H1 (cell line): ENCODE data around the gene PDZRN3. TPM values are rescaled to one million over a fixed set of nuclear protein-coding genes. Genes with fewer than 3 reads are reported as not detected.

Experiments used
- CTCF ChIA-PET: fragments of 300-600 bp; sonication (Branson Sonifier 250); formaldehyde crosslinking; loops from one replicate; lab custom pipeline; 2021; ENCODE audit not compliant: partially characterized antibody; lab: Charles Lee
- POLR2A ChIA-PET: fragments of 300-600 bp; sonication (Branson Sonifier 250); formaldehyde crosslinking; loops from one replicate; lab custom pipeline; 2021; ENCODE audit warnings: inconsistent platforms; ENCODE audit not compliant: partially characterized antibody; lab: Charles Lee
- DNase-seq, 2 experiments: peaks; one replicate each; pipeline versions ENCODE4 v3.0.0 to v3.0.0-alpha.2; 2010 to 2022; ENCODE audit warnings: low spot score in 2 of 2, low read depth in 1 of 2, mixed read lengths in 1 of 2
- FAIRE-seq: peaks from 2 replicates; lab custom pipeline; 2011; peaks lifted over from hg19 to GRCh38; lab: Jason Lieb, UNC
- H2AFZ ChIP-seq: 2 replicates; pipeline ENCODE4 v1.8.1; 2012; ENCODE audit warnings: low read length, inconsistent platforms
- H2AK5ac ChIP-seq: 2 replicates; pipeline ENCODE4 v1.6.1; 2013; ENCODE audit warnings: low read depth, low read length
- H2BK120ac ChIP-seq: replicated peaks from 2 replicates; pipeline ENCODE3; 2013; ENCODE audit warnings: low read depth, low read length, inconsistent platforms
- H2BK12ac ChIP-seq: 2 replicates; pipeline ENCODE4 v1.6.1; 2013; ENCODE audit warnings: low read depth, low read length
- H2BK15ac ChIP-seq: 2 replicates; pipeline ENCODE4 v1.6.1; 2013; ENCODE audit warnings: low read length
- H2BK20ac ChIP-seq: 2 replicates; pipeline ENCODE4 v1.6.1; 2013; ENCODE audit warnings: low read length
- H2BK5ac ChIP-seq: 2 replicates; pipeline ENCODE4 v1.6.1; 2013; ENCODE audit warnings: low read depth, low read length
- H3K14ac ChIP-seq: 2 replicates; pipeline ENCODE4 v1.6.1; 2013; ENCODE audit warnings: inconsistent platforms; ENCODE audit not compliant: insufficient read length
- H3K18ac ChIP-seq: 2 replicates; pipeline ENCODE4 v1.6.1; 2013; ENCODE audit warnings: low read length; ENCODE audit errors: extremely low read depth
- H3K23ac ChIP-seq: 2 replicates; pipeline ENCODE4 v1.6.1; 2013; ENCODE audit warnings: inconsistent platforms; ENCODE audit not compliant: insufficient read length
- H3K23me2 ChIP-seq: 2 replicates; pipeline ENCODE4 v1.6.1; 2013; ENCODE audit warnings: low read depth, low read length
- H3K27ac ChIP-seq: 2 replicates; pipeline ENCODE4 v1.6.1; 2011; ENCODE audit warnings: low read depth, low read length, inconsistent platforms
- H3K27me3 ChIP-seq, 4 experiments: replicated peaks in 1 of 4; 1 replicate in 1 of 4; 2 replicates in 3 of 4; pipeline versions ENCODE4 v1.6.1 to v1.8.1; 2011 to 2013; ENCODE audit warnings: low read length in 3 of 4, mild to moderate bottlenecking in 3 of 4, inconsistent platforms in 2 of 4, mixed read lengths in 2 of 4, moderate library complexity in 1 of 4; ENCODE audit not compliant: control insufficient read depth in 3 of 4, insufficient read depth in 3 of 4; ENCODE audit errors: extremely low read depth in 1 of 4
- H3K36me3 ChIP-seq, 4 experiments: 2 replicates each; pipeline versions ENCODE4 v1.6.1 to v1.8.1; 2011 to 2013; ENCODE audit warnings: mild to moderate bottlenecking in 4 of 4, low read length in 3 of 4, moderate library complexity in 2 of 4, control low read depth in 1 of 4, inconsistent platforms in 1 of 4; ENCODE audit not compliant: insufficient read depth in 4 of 4, control insufficient read depth in 2 of 4
- H3K4ac ChIP-seq: replicated peaks from 2 replicates; pipeline ENCODE3; 2013; ENCODE audit warnings: low read length, low read depth, mixed read lengths, inconsistent platforms; ENCODE audit not compliant: insufficient read length
- H3K4me1 ChIP-seq, 4 experiments: replicated peaks in 1 of 4; 1 replicate in 1 of 4; 2 replicates in 3 of 4; pipeline versions ENCODE4 v1.6.1 to v1.8.1; 2011 to 2013; ENCODE audit warnings: low read length in 3 of 4, inconsistent platforms in 2 of 4, mixed read lengths in 1 of 4; ENCODE audit not compliant: insufficient read depth in 4 of 4, control insufficient read depth in 3 of 4
- H3K4me2 ChIP-seq, 2 experiments: 2 replicates each; pipeline versions ENCODE4 v1.6.1 to v1.8.1; 2011 to 2013; ENCODE audit warnings: low read depth in 2 of 2, low read length in 2 of 2, control low read depth in 1 of 2, inconsistent platforms in 1 of 2, mild to moderate bottlenecking in 1 of 2; ENCODE audit not compliant: insufficient read depth in 1 of 2
- H3K4me3 ChIP-seq, 4 experiments: fragments of 200-600, 300-600 bp in 1 of 4; sonication (generic), shearing (Covaris generic), sonication (Bioruptor Twin) in 1 of 4; 2 replicates each; pipeline versions ENCODE4 v1.5.1 to v1.8.1; 2011 to 2016; ENCODE audit warnings: low read length in 4 of 4, low read depth in 3 of 4, control low read depth in 2 of 4, inconsistent platforms in 2 of 4, mild to moderate bottlenecking in 2 of 4, mixed read lengths in 1 of 4, moderate library complexity in 1 of 4; ENCODE audit not compliant: insufficient read depth in 2 of 4; ENCODE audit errors: extremely low read depth in 1 of 4
- H3K56ac ChIP-seq: replicated peaks from 2 replicates; pipeline ENCODE3; 2013; ENCODE audit warnings: low read depth, mild to moderate bottlenecking, mixed read lengths, low read length, inconsistent platforms; ENCODE audit not compliant: insufficient read length
- H3K79me1 ChIP-seq: 2 replicates; pipeline ENCODE4 v1.6.1; 2013; ENCODE audit warnings: low read depth, low read length, control low read depth
- H3K79me2 ChIP-seq, 2 experiments: 2 replicates each; pipeline versions ENCODE4 v1.6.1 to v1.8.1; 2012 to 2013; ENCODE audit warnings: low read length in 2 of 2, mild to moderate bottlenecking in 2 of 2, inconsistent platforms in 1 of 2; ENCODE audit not compliant: insufficient read depth in 2 of 2, control insufficient read depth in 1 of 2
- H3K9ac ChIP-seq, 4 experiments: replicated peaks in 1 of 4; 1 replicate in 1 of 4; 2 replicates in 3 of 4; pipeline versions ENCODE4 v1.6.1 to v1.8.1; 2011 to 2013; ENCODE audit warnings: low read depth in 3 of 4, low read length in 3 of 4, control low read depth in 2 of 4, mild to moderate bottlenecking in 2 of 4, moderate library complexity in 2 of 4, inconsistent platforms in 1 of 4; ENCODE audit errors: extremely low read depth in 1 of 4
- H3K9me3 ChIP-seq, 2 experiments: 2 replicates each; pipeline versions ENCODE4 v1.6.1 to v1.8.1; 2012 to 2013; ENCODE audit warnings: mild to moderate bottlenecking in 2 of 2, moderate library complexity in 2 of 2, control low read depth in 1 of 2, inconsistent platforms in 1 of 2, low read depth in 1 of 2, low read length in 1 of 2, mixed read lengths in 1 of 2; ENCODE audit not compliant: insufficient read depth in 2 of 2
- H4K20me1 ChIP-seq, 2 experiments: replicated peaks in 1 of 2; 2 replicates each; pipeline versions ENCODE3 to v1.8.1; 2011 to 2013; ENCODE audit warnings: inconsistent platforms in 2 of 2, low read length in 2 of 2, mild to moderate bottlenecking in 1 of 2; ENCODE audit not compliant: insufficient read depth in 2 of 2, control insufficient read depth in 1 of 2
- H4K5ac ChIP-seq: 2 replicates; pipeline ENCODE4 v1.6.1; 2013; ENCODE audit warnings: low read length, low read depth, mixed read lengths, inconsistent platforms; ENCODE audit not compliant: insufficient read length
- H4K8ac ChIP-seq: 2 replicates; pipeline ENCODE4 v1.8.0; 2013; ENCODE audit warnings: mild to moderate bottlenecking, moderate library complexity, low read length, inconsistent platforms; ENCODE audit not compliant: insufficient read depth; ENCODE audit errors: extremely low read depth
- H4K91ac ChIP-seq: replicated peaks from 2 replicates; pipeline ENCODE3; 2013; ENCODE audit warnings: low read length, mixed read lengths, inconsistent platforms; ENCODE audit not compliant: insufficient read length
- CBX8 ChIP-seq: fragments of 300-800, 300-1000 bp; sonication (generic); IDR thresholded peaks from 2 replicates; pipeline ENCODE4 v1.7.1; 2016; ENCODE audit warnings: low read depth, low read length, borderline replicate concordance
- POLR2A ChIP-seq, 2 experiments: IDR thresholded peaks; 1 replicate in 1 of 2; 2 replicates in 1 of 2; pipeline ENCODE4 v1.6.1; 2011; ENCODE audit warnings: low read depth in 2 of 2, low read length in 2 of 2, mild to moderate bottlenecking in 2 of 2; ENCODE audit errors: control extremely low read depth in 1 of 2
- WGBS, 2 experiments: shearing (Covaris generic) in 1 of 2; methylation state at CpG; one replicate each; pipeline versions ENCODE4 v1.1.6 to v1.1.7; 2013 to 2015; ENCODE audit warnings: low lambda C conversion rate in 2 of 2, mixed read lengths in 2 of 2, inconsistent platforms in 1 of 2, low coverage in 1 of 2, missing lambda C conversion rate in 1 of 2; ENCODE audit not compliant: insufficient replicate concordance in 2 of 2, insufficient coverage in 1 of 2, insufficient read length in 1 of 2; ENCODE audit errors: extremely low coverage in 1 of 2, missing lambda C conversion rate in 1 of 2; 5-methylcytosine and 5-hydroxymethylcytosine counted together
- polyA plus RNA-seq, 7 experiments: library from polyadenylated mRNA; depleted of rRNA in 3 of 7; stranded (reverse) in 5 of 7; unstranded in 2 of 7; fragments of >200 nt in 5 of 7; fragments of 200-250 nt in 2 of 7; gene quantifications; 1 replicate in 5 of 7; 2 replicates in 1 of 7; 4 replicates in 1 of 7; pipeline versions ENCODE4 v1.2.1 to v1.2.3, GENCODE V29; 2011 to 2013; ENCODE audit warnings: missing spikeins in 2 of 7, mixed read lengths in 2 of 7
- total RNA-seq: library from RNA; stranded (reverse); fragmentation: NEBNext Ultra II Directional; extraction: Animal tissue kit (Norgen Biotek cat#: 25700); gene quantifications from 2 replicates; pipeline ENCODE4 v1.2.1, GENCODE V29; 2021
- TF ChIP-seq, protein P1 (sequence below): IDR thresholded peaks from 2 replicates; pipeline ENCODE4 v1.6.1; 2012; ENCODE audit warnings: low read length, inconsistent platforms

PDZRN3 gene
- total and polyA plus RNA-seq, 2 of the 8 experiments (the other 6 are each of a cell fraction or from before 2014, with no cell fraction given): 4.2 to 20.5 TPM

- H3K4ac ChIP-seq: no peak overlapping the region
- H3K9ac ChIP-seq: no peak overlapping the region
- 90% methylated on average over 7 of the region's 7 CpGs; no CpG with 5 or more reads in 1 of the 2 experiments for WGBS, 2 experiments
- H3K36me3 ChIP-seq: no peaks in the 10 kb centered on the region
- H4K8ac ChIP-seq: peak overlapping the region; percentile 26; the same call in 1 of the 2 replicates
- no peak overlapping the region for H3K4me3 ChIP-seq
- no peak overlapping the region for H4K5ac ChIP-seq
- no peak overlapping the region for H3K23ac ChIP-seq
- H2AK5ac ChIP-seq: no peak overlapping the region
- no peak overlapping the region for H2BK5ac ChIP-seq
- H2AFZ ChIP-seq: no peak overlapping the region
- no peaks in the 10 kb centered on the region for H3K79me1 ChIP-seq
- no peak for FAIRE-seq
- H3K14ac ChIP-seq: no peak overlapping the region
- H3K27ac ChIP-seq: no peak overlapping the region
- no peaks in the 10 kb centered on the region; a peak in 1 of 4 replicates for H3K79me2 ChIP-seq
- no peaks in the 10 kb centered on the region for H3K9me3 ChIP-seq
- H3K4me2 ChIP-seq: no peak overlapping the region
- H2BK15ac ChIP-seq: no peak overlapping the region
- CTCF ChIA-PET: interaction anchor here (0.9 to 2.2 kb wide), 4 partner anchors 8 to 54 kb away, joined by 4 to 10 read pairs (median 5); no protein-coding TSS in a partner anchor
- no peak overlapping the region for H2BK20ac ChIP-seq
- H3K27me3 ChIP-seq: no peaks in the 10 kb centered on the region
- POLR2A ChIA-PET: no interaction called here
- H4K20me1 ChIP-seq: no peaks in the 10 kb centered on the region
- H4K91ac ChIP-seq: no peak overlapping the region
- no peak overlapping the region for H2BK12ac ChIP-seq
- H2BK120ac ChIP-seq: no peak overlapping the region
- H3K23me2 ChIP-seq: no peaks in the 10 kb centered on the region
- H3K4me1 ChIP-seq: peaks cover 0 to 2% (median 0%) of the 10 kb centered on the region in 4 experiments; a peak in 1 of 7 replicates
- no peak overlapping the region for H3K18ac ChIP-seq
- no peak for DNase-seq
- no peak overlapping the region for H3K56ac ChIP-seq
- TF ChIP-seq, protein P1, sequence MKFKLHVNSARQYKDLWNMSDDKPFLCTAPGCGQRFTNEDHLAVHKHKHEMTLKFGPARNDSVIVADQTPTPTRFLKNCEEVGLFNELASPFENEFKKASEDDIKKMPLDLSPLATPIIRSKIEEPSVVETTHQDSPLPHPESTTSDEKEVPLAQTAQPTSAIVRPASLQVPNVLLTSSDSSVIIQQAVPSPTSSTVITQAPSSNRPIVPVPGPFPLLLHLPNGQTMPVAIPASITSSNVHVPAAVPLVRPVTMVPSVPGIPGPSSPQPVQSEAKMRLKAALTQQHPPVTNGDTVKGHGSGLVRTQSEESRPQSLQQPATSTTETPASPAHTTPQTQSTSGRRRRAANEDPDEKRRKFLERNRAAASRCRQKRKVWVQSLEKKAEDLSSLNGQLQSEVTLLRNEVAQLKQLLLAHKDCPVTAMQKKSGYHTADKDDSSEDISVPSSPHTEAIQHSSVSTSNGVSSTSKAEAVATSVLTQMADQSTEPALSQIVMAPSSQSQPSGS: no peak
- TF ChIP-seq CBX8 (no peak), POLR2A (IDR thresholded peaks at IDR 0.05; ENCODE audit: control extremely low read depth in 1 of 2, low read depth in 2 of 2, low read length in 2 of 2) (no peak)
These were observed 181.9 kb downstream of the PDZRN3 start for GRCh38 chr3:73442886-73443285.
